ENCODE data around the gene PCED1B.

Gene PCED1B

GRCh38 chr12:47282206-47282605, 202.8 kb downstream of the PCED1B start:
- DNase-seq, result no peak

All from midbrain (tissue), 1 donor.